ENCODE results near the gene STX3.

DNA sequence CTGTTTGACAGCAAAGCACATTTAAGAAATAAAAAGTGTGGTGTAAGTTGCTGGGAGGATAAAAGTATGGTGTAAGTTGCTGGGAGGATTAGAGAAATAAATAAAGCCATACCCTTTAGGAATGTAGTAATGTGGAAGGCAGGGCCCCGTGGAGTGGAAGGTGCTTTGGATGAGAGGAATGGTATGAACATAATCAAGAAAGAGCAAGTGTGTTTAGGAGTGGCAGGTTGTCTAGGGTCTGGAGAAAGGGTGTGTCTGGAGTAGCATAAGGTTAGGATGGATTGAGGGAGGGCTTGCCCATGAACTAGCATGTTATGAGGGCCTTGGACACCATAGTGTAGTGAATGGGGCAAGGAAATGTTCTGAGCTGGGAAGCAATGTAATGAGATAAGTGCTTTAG lies 37.3 kb downstream of the STX3 start:
- TF ChIP-seq, protein P1, sequence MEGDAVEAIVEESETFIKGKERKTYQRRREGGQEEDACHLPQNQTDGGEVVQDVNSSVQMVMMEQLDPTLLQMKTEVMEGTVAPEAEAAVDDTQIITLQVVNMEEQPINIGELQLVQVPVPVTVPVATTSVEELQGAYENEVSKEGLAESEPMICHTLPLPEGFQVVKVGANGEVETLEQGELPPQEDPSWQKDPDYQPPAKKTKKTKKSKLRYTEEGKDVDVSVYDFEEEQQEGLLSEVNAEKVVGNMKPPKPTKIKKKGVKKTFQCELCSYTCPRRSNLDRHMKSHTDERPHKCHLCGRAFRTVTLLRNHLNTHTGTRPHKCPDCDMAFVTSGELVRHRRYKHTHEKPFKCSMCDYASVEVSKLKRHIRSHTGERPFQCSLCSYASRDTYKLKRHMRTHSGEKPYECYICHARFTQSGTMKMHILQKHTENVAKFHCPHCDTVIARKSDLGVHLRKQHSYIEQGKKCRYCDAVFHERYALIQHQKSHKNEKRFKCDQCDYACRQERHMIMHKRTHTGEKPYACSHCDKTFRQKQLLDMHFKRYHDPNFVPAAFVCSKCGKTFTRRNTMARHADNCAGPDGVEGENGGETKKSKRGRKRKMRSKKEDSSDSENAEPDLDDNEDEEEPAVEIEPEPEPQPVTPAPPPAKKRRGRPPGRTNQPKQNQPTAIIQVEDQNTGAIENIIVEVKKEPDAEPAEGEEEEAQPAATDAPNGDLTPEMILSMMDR (conservative IDR thresholded peaks at IDR 0.05 in 1 of 2, IDR thresholded peaks at IDR 0.05 in 1 of 2; ENCODE audit: extremely low read depth in 1 of 2, insufficient read depth in 1 of 2, low read depth in 1 of 2, low read length in 2 of 2): no peak
- no peak for TF ChIP-seq EZH2 (IDR thresholded peaks at IDR 0.05; ENCODE audit: borderline replicate concordance, low read length)

Measured in mammary epithelial cell (primary cell).